Loucy (cell line): ENCODE data around the gene TXN.

Experiments
- CTCF ChIP-seq: fragments of 200-600 bp; sonication (generic); conservative IDR thresholded peaks from 2 replicates; pipeline ENCODE4 v1.5.1; 2014; ENCODE audit warnings: mild to moderate bottlenecking, antibody characterized with exemption, low read length
- EZH2phosphoT487 ChIP-seq: fragments of 200-600 bp; IDR thresholded peaks from 2 replicates; pipeline ENCODE4 v1.6.1; 2018; ENCODE audit warnings: antibody characterized with exemption, mild to moderate bottlenecking, moderate library complexity, borderline replicate concordance

DNA sequence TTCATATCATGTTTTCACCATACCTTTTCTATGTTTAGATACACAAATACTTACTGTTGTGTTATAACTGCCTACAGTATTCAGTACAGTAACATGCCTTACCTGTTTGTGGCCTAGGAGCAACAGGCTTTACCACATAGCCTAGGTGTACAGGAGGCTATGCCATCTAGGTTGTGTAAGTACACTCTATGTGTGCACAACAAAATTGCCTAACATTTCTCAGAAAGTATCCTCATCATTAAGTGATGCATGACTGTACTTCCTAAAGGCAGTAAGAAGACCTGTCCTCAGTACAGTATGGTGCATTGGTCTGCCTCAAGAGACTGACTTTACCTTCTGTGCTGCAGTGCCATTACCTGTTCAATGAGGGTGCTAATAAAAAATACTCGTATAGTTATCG lies 7.9 kb downstream of the TXN start:
- TF ChIP-seq CTCF (no peak), EZH2phosphoT487 (no peak)
